H9 (cell line): ENCODE data around the gene KRT84. TPM values are rescaled to one million over a fixed set of nuclear protein-coding genes. Genes with fewer than 3 reads are reported as not detected.

Experiments
- DNase-seq: peaks from one replicate; pipeline ENCODE4 v3.0.0-alpha.2; 2017
- H2AFZ ChIP-seq: one replicate; pipeline ENCODE4 v1.6.1; 2013; ENCODE audit warnings: mild to moderate bottlenecking, low read length, control low read depth, moderate library complexity
- H2AK5ac ChIP-seq: 2 replicates; pipeline ENCODE4 v1.6.1; 2013; ENCODE audit warnings: low read length, control low read depth, mixed read lengths; ENCODE audit not compliant: insufficient read length
- H2BK120ac ChIP-seq: one replicate; pipeline ENCODE4 v1.6.1; 2013; ENCODE audit warnings: low read depth, mild to moderate bottlenecking, low read length, control low read depth, inconsistent platforms; ENCODE audit not compliant: poor library complexity, severe bottlenecking
- H2BK12ac ChIP-seq: 2 replicates; pipeline ENCODE4 v1.6.1; 2013; ENCODE audit warnings: low read length, control low read depth, mixed read lengths, low read depth; ENCODE audit not compliant: insufficient read length
- H2BK15ac ChIP-seq: 2 replicates; pipeline ENCODE4 v1.6.1; 2013; ENCODE audit warnings: low read depth, low read length, control low read depth
- H2BK20ac ChIP-seq: one replicate; pipeline ENCODE4 v1.6.1; 2013; ENCODE audit warnings: low read depth, mild to moderate bottlenecking, low read length, control low read depth, inconsistent platforms; ENCODE audit not compliant: poor library complexity, severe bottlenecking
- H2BK5ac ChIP-seq: 2 replicates; pipeline ENCODE4 v1.6.1; 2013; ENCODE audit warnings: low read length, control low read depth, mixed read lengths; ENCODE audit not compliant: insufficient read length
- H3K14ac ChIP-seq: 2 replicates; pipeline ENCODE4 v1.6.1; 2013; ENCODE audit warnings: low read length, control low read depth; ENCODE audit not compliant: insufficient read depth
- H3K18ac ChIP-seq: 2 replicates; pipeline ENCODE4 v1.6.1; 2013; ENCODE audit warnings: low read depth, mild to moderate bottlenecking, mixed read lengths, low read length, control low read depth; ENCODE audit not compliant: insufficient read length
- H3K23ac ChIP-seq: 2 replicates; pipeline ENCODE4 v1.6.1; 2013; ENCODE audit warnings: low read length, control low read depth, mixed read lengths, low read depth; ENCODE audit not compliant: insufficient read length
- H3K23me2 ChIP-seq: 2 replicates; pipeline ENCODE4 v1.6.1; 2013; ENCODE audit warnings: low read depth, mild to moderate bottlenecking, mixed read lengths, low read length, control low read depth; ENCODE audit not compliant: insufficient read length, poor library complexity, severe bottlenecking
- H3K27ac ChIP-seq: 2 replicates; pipeline ENCODE4 v1.5.1; 2013; ENCODE audit warnings: low read length, control low read depth, mixed read lengths, low read depth; ENCODE audit not compliant: insufficient read length
- H3K27me3 ChIP-seq: 2 replicates; pipeline ENCODE4 v1.6.1; 2013; ENCODE audit warnings: low read length, control low read depth, inconsistent platforms; ENCODE audit not compliant: insufficient read depth
- H3K4ac ChIP-seq: 2 replicates; pipeline ENCODE4 v1.6.1; 2013; ENCODE audit warnings: low read depth, mild to moderate bottlenecking, control low read depth, inconsistent platforms, low read length, moderate library complexity
- H3K4me1 ChIP-seq: 2 replicates; pipeline ENCODE4 v1.6.1; 2013; ENCODE audit warnings: low read length, control low read depth, inconsistent platforms; ENCODE audit not compliant: insufficient read depth
- H3K4me2 ChIP-seq: 2 replicates; pipeline ENCODE4 v1.6.1; 2013; ENCODE audit warnings: low read length, control low read depth, mixed read lengths; ENCODE audit not compliant: insufficient read length, insufficient read depth
- H3K56ac ChIP-seq: 2 replicates; pipeline ENCODE4 v1.6.1; 2013; ENCODE audit warnings: low read depth, mild to moderate bottlenecking, mixed read lengths, low read length, control low read depth; ENCODE audit not compliant: insufficient read length
- H3K79me1 ChIP-seq: 2 replicates; pipeline ENCODE4 v1.6.1; 2013; ENCODE audit warnings: low read depth, mild to moderate bottlenecking, moderate library complexity, low read length, control low read depth, inconsistent platforms; ENCODE audit not compliant: insufficient read depth, poor library complexity, severe bottlenecking
- H3K79me2 ChIP-seq: 2 replicates; pipeline ENCODE4 v1.6.1; 2013; ENCODE audit warnings: low read length, control low read depth, inconsistent platforms; ENCODE audit not compliant: insufficient read depth
- H3K9ac ChIP-seq: 2 replicates; pipeline ENCODE4 v1.6.1; 2013; ENCODE audit warnings: low read length, control low read depth, mixed read lengths; ENCODE audit not compliant: insufficient read length; ENCODE audit errors: extremely low read depth
- H3K9me3 ChIP-seq: one replicate; pipeline ENCODE4 v1.6.1; 2013; ENCODE audit warnings: low read depth, low read length, inconsistent platforms; ENCODE audit not compliant: control insufficient read depth
- H3T11ph ChIP-seq: one replicate; pipeline ENCODE4 v1.6.1; 2013; ENCODE audit warnings: mild to moderate bottlenecking, low read length, control low read depth, inconsistent platforms
- H4K20me1 ChIP-seq: one replicate; pipeline ENCODE4 v1.6.1; 2013; ENCODE audit not compliant: control insufficient read depth, insufficient read length, insufficient read depth
- H4K5ac ChIP-seq: 2 replicates; pipeline ENCODE4 v1.6.1; 2013; ENCODE audit warnings: low read depth, mild to moderate bottlenecking, mixed read lengths, low read length, control low read depth; ENCODE audit not compliant: insufficient read length
- H4K8ac ChIP-seq: replicated peaks from 2 replicates; pipeline ENCODE4 v1.6.1; 2013; ENCODE audit warnings: low read length, control low read depth, mixed read lengths, low read depth; ENCODE audit not compliant: insufficient read length
- H4K91ac ChIP-seq: 2 replicates; pipeline ENCODE4 v1.6.1; 2013; ENCODE audit warnings: low read depth, mild to moderate bottlenecking, moderate library complexity, mixed read lengths, low read length, control low read depth; ENCODE audit not compliant: insufficient read length
- H3K27ac Mint-ChIP-seq, 3 experiments: 2 replicates in 2 of 3; 3 replicates in 1 of 3; pipeline ENCODE4 v1.8.0; 2020 to 2021; ENCODE audit warnings: mixed read lengths in 3 of 3, mild to moderate bottlenecking in 1 of 3, moderate library complexity in 1 of 3
- H3K27me3 Mint-ChIP-seq: 2 replicates; pipeline ENCODE4 v1.8.0; 2021; ENCODE audit warnings: low read depth, mild to moderate bottlenecking, moderate library complexity, mixed read lengths
- H3K36me3 Mint-ChIP-seq, 3 experiments: 2 replicates in 2 of 3; 3 replicates in 1 of 3; pipeline ENCODE4 v1.8.0; 2020 to 2021; ENCODE audit warnings: low read depth in 3 of 3, mixed read lengths in 3 of 3; ENCODE audit not compliant: insufficient read depth in 1 of 3
- H3K4me1 Mint-ChIP-seq, 2 experiments: 2 replicates each; pipeline ENCODE4 v1.8.0; 2020; ENCODE audit warnings: mixed read lengths in 2 of 2
- H3K4me3 Mint-ChIP-seq, 2 experiments: 2 replicates in 1 of 2; 3 replicates in 1 of 2; pipeline ENCODE4 v1.8.0; 2020 to 2021; ENCODE audit warnings: mild to moderate bottlenecking in 2 of 2, mixed read lengths in 2 of 2, moderate library complexity in 1 of 2
- H3K9me3 Mint-ChIP-seq, 2 experiments: 2 replicates in 1 of 2; 3 replicates in 1 of 2; pipeline ENCODE4 v1.8.0; 2020; ENCODE audit warnings: mild to moderate bottlenecking in 2 of 2, mixed read lengths in 2 of 2, moderate library complexity in 1 of 2
- CTCF ChIP-seq: fragments of 200-600 bp; sonication (generic); conservative IDR thresholded peaks from 3 replicates; pipeline ENCODE4 v1.8.0; 2021; ENCODE audit warnings: antibody characterized with exemption, mild to moderate bottlenecking
- WGBS: extraction: QIAGEN DNeasy Blood & Tissue Kit; methylation state at CpG from one replicate; pipeline ENCODE4 v1.1.7; 2013; ENCODE audit warnings: missing lambda C conversion rate, low lambda C conversion rate, mixed read lengths; ENCODE audit not compliant: insufficient read length; ENCODE audit errors: extremely low coverage; 5-methylcytosine and 5-hydroxymethylcytosine counted together
- total RNA-seq: library from RNA; stranded (reverse); gene quantifications from 2 replicates; pipeline ENCODE4 v1.2.1, GENCODE V29; 2021

KRT84 gene
- total RNA-seq, 1 experiment from 2014 or later, result not detected

DNA sequence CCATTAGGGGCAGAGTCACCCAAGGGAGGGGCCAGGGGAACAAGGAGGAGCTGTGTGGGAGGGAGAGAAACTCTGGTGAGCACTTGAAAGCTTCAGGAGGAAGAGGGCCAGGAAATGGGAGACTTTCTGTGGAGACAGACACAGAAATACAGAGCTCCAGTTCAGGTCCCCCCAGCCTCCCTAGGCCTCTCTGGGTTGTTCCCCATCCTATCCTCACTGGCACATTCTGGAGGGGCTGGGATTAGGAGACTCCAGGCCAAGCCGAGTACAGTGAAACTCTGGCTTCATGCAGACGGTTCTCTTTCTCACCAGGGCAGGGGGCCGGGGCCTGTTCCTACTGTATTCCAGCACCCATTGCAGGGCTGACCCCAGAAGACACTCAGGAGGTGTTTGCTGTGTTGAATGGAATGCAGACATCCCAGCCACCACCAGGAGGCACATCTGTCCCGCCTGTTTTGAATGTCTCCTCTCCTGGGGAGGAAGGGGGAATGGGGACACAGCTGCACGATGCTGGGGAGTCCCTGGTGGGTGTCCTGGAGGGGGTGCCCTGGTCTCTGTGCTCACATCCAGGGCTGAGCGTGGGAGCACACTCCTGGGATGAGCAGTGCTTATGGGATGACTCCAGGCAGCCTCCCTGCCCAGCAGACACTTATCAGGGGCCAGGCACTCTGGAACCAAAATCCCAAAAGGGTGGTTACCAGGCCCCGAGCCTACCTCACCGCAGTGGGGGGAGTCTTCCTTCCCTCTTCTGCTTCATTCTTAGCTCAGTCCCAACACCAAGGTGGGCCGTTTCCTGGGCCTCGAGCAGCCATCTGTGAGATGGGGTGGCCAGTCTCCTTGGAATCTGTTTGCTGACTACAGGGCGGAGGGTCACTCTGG, 5.5 kb upstream of the KRT84 start:
- no peaks in the 10 kb centered on the region for H3K27me3 ChIP-seq
- no peaks in the 10 kb centered on the region for H4K20me1 ChIP-seq
- H3K9me3 ChIP-seq, result no peaks in the 10 kb centered on the region
- no peak overlapping the region for H2BK5ac ChIP-seq
- no peak overlapping the region for H4K5ac ChIP-seq
- peak; percentile 78 for TF ChIP-seq CTCF
- no peak overlapping the region for H3K27ac ChIP-seq
- no peaks in the 10 kb centered on the region; a peak in 1 of 5 replicates for H3K9me3 Mint-ChIP-seq
- no peak overlapping the region for H3K18ac ChIP-seq
- H2BK120ac ChIP-seq, result no peak overlapping the region
- no peaks in the 10 kb centered on the region for H3K79me1 ChIP-seq
- DNase-seq, result peak; percentile 80
- H3K4ac ChIP-seq, result no peak overlapping the region
- no peaks in the 10 kb centered on the region for H3K23me2 ChIP-seq
- H3K4me3 Mint-ChIP-seq, result no peak overlapping the region
- H3K4me2 ChIP-seq, result no peak overlapping the region
- no peaks in the 10 kb centered on the region for H3K4me1 ChIP-seq
- no peak overlapping the region for H2BK20ac ChIP-seq
- peaks cover 5 to 10% of the 10 kb centered on the region in 2 experiments for H3K4me1 Mint-ChIP-seq
- H3K36me3 Mint-ChIP-seq, result no peaks in the 10 kb centered on the region
- H2BK15ac ChIP-seq, result no peak overlapping the region
- H2AFZ ChIP-seq, result no peak overlapping the region
- no peak overlapping the region for H3K9ac ChIP-seq
- H3K56ac ChIP-seq, result no peak overlapping the region
- H3K27me3 Mint-ChIP-seq, result peaks cover 13% of the 10 kb centered on the region
- WGBS, result no CpG with 5 or more reads among the region's 11 CpGs
- no peak overlapping the region for H3K14ac ChIP-seq
- no peak overlapping the region for H4K91ac ChIP-seq
- no peak overlapping the region for H3T11ph ChIP-seq
- no peak overlapping the region for H4K8ac ChIP-seq
- no peak overlapping the region for H2AK5ac ChIP-seq
- no peaks in the 10 kb centered on the region for H3K79me2 ChIP-seq
- no peak overlapping the region for H2BK12ac ChIP-seq
- H3K23ac ChIP-seq, result no peak overlapping the region
- H3K27ac Mint-ChIP-seq, result no peak overlapping the region
